Measurements from ENCODE around the gene ZNF524. TPM values are rescaled to one million over a fixed set of nuclear protein-coding genes. Genes with fewer than 3 reads are reported as not detected.

Gene ZNF524
- total and polyA plus RNA-seq, 9 of the 15 experiments (the other 6 are each of a cell fraction or from before 2014, with no cell fraction given): 0.08 to 15.6 (median 2.9) TPM

DNA sequence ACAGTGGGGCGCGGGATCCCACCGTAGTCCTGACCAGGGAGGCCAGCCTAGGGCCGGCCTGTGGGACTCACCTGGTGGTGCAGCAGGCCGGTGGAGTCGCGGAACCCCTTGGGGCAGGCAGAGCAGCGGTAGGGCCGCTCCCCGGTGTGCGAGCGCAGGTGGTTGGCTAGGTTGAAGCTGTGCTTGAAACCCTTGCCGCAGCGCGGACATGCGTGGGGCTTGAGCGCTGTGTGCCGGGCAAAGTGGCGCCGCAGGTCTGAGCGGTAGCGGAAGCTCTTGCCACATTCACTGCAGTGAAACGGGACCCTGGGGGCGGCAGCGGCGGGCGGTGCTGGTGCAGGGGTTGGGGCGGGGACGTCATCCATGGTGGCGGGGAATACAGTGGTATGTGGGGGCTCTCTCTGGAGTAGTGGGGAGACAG, 2.6 kb upstream of the ZNF524 start:
- Histone ChIP-seq H3K27ac (ENCODE audit: extremely low read depth, low read depth, low read length) (no peak overlapping the region), H3K9me1 (ENCODE audit: control insufficient read depth, insufficient read depth, low read length) (no peaks in the 10 kb centered on the region), H2AFZ (ENCODE audit: low read depth, low read length) (no peak overlapping the region), H4K20me1 (replicated peaks; ENCODE audit: control insufficient read depth, insufficient read depth, low read length) (no peaks in the 10 kb centered on the region), H3K36me3 (ENCODE audit: control insufficient read depth, insufficient read depth, low read length) (peaks cover 32% of the 10 kb centered on the region; the same call in 2 of the 3 replicates), H3K27me3 (ENCODE audit: control insufficient read depth in 2 of 2, insufficient read depth in 2 of 2, low read length in 2 of 2) (no peaks in the 10 kb centered on the region), H3K9me3 (replicated peaks; ENCODE audit: control insufficient read depth, insufficient read depth, low read depth, low read length) (peaks cover 3% of the 10 kb centered on the region; the same call in 1 of the 2 replicates), H3K4me1 (replicated peaks in 1 of 2; ENCODE audit: control insufficient read depth in 2 of 2, insufficient read depth in 2 of 2, low read length in 2 of 2) (peaks cover 13 to 23% of the 10 kb centered on the region in 2 experiments; a peak in 4 of 5 replicates), H3K79me2 (ENCODE audit: control insufficient read depth, insufficient read depth, low read length) (peaks cover 18% of the 10 kb centered on the region), H3K4me3 (no peak overlapping the region), H3K4me2 (ENCODE audit: insufficient read depth, low read length) (no peak overlapping the region), H3K9ac (ENCODE audit: insufficient read depth in 1 of 2, low read depth in 2 of 2, low read length in 2 of 2) (no peak overlapping the region; a peak in 1 of 4 replicates)
- 98% methylated on average over 11 of the region's 30 CpGs for WGBS (ENCODE audit: insufficient coverage, low coverage, missing lambda C conversion rate)
- CTCF ChIA-PET (ENCODE audit: low intra/inter-chr PET ratio): no interaction called here
- no TSS peak for BruUV-seq (replicated peaks)
- intact Hi-C loops (cut with micrococcal nuclease): no loop called here
- POLR2A ChIA-PET: interaction anchor here (3.4 kb wide), 1 partner anchor 9 kb away, joined by 22 read pairs; no protein-coding TSS in a partner anchor
- peak in 1 of 4 experiments; percentile 1 for DNase-seq (ENCODE audit: extremely low read depth in 1 of 4, low spot score in 3 of 4)
- ATAC-seq: no peak
- FAIRE-seq: no peak
- in situ Hi-C loops (cut with MboI): no loop called here
- TF ChIP-seq SMC3 (conservative IDR thresholded peaks at IDR 0.05; ENCODE audit: insufficient read depth, low read depth, low read length): no peak
- no peak for TF ChIP-seq SMAD3 (CRISPR knock-in tag; conservative IDR thresholded peaks at IDR 0.05)
- peak; percentile 49 for TF ChIP-seq POLR2G (IDR thresholded peaks at IDR 0.05; ENCODE audit: low read depth, low read length)
- no peak for TF ChIP-seq POLR2B (IDR thresholded peaks at IDR 0.05; ENCODE audit: low read depth, partially characterized antibody)
- TF ChIP-seq RBFOX2 (IDR thresholded peaks at IDR 0.05; ENCODE audit: low read depth, low read length): peak; percentile 42
- no peak for TF ChIP-seq SIN3B (IDR thresholded peaks at IDR 0.05; ENCODE audit: low read depth)
